Measurements from ENCODE around the gene CTH.
"Not testable (repeated sequence)": the region's sequence is repeated elsewhere in the genome, so short reads cannot be mapped to it uniquely, and the experiment has no call there.

CTH gene

GRCh38 chr1:70452164-70452939 is 41.3 kb downstream of the CTH start:
- DNase-seq (ENCODE audit: low read depth in 2 of 2, low spot score in 1 of 2), result not testable (repeated sequence)

- no peak for DNase-seq (ENCODE audit: low read depth in 2 of 2, low spot score in 1 of 2)
Measured at GRCh38 chr1:70455291-70455690, 44.2 kb downstream of the CTH start.

DNA sequence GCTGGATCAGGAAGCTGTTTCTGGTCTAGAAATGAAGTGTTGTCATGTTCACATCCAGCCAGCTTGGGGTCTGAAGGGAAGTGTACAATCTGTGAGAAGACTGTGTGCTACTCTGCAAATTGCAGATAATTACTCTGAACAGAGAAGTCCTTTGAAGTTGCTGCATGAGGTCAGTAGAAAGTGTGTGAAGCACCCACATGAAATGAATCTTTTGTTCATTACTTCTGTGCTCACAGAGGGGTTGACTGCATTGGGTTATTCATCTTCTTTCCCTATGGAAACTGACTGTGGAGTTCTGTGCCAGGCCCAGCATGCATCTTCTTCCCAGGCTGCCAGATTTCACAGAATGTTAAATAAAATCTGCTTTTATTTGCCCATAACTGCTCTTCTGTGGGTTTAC is 47.1 kb downstream of the CTH start:
- DNase-seq (ENCODE audit: low read depth in 2 of 2, low spot score in 1 of 2), result no peak

DNA sequence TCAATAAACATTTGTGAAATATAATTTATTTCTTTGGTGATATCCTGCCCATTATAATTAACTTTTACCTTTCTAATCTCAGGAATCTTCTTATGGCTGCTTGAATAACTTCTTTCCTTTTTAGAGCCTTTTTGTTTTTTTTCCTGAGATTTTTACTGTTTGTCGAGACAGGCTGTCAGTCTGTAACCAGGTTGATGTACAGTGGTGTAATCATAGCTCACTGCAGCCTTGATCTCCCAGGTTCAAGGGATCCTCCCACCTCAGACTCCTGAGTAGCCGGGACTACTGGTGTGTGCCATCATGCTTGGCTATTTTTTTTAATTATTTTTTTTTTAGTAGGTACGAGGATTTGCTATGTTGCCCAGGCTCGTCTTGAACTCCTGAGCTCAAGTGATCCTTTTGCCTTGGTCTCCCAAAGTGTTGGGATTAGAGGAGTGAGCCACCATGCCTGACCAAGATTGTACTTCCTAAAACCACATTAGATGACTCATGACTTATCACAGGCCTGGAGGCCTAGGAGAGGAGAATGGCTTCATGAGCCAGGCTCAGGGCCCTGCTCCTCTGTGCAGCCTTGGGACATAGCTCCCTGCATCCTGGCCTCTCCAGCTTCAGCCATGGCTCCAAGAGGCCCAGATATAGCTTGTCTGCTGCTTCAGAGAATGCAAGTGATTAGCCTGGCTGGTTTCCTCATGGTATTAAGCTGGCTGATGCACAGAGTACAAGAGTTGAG is 48.6 kb downstream of the CTH start:
- DNase-seq (ENCODE audit: low read depth in 2 of 2, low spot score in 1 of 2), result no peak

GRCh38 chr1:70460740-70461713 is 50.0 kb downstream of the CTH start:
- DNase-seq (ENCODE audit: low read depth in 2 of 2, low spot score in 1 of 2), result not testable (repeated sequence)

DNA sequence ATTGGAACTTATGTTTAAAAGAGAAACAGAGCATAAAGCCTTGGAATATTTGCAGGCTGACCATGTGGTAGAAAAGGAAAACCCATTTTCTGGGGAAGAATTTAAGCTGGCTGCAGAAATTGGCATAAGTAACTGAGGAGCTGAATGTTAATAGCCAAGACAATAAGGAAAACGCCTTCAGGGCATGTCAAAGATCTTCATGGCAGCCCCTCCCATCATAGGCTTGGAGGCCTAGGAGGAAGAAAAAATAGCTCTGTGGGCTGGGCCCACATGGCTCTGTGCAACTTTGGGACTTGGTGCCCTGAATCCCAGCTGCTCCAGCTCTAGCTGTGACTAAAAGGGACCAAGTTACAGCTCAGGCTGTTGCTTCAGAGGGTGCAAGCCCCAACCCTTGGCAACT is 51.5 kb downstream of the CTH start:
- no peak for DNase-seq (ENCODE audit: low read depth in 2 of 2, low spot score in 1 of 2)

DNA sequence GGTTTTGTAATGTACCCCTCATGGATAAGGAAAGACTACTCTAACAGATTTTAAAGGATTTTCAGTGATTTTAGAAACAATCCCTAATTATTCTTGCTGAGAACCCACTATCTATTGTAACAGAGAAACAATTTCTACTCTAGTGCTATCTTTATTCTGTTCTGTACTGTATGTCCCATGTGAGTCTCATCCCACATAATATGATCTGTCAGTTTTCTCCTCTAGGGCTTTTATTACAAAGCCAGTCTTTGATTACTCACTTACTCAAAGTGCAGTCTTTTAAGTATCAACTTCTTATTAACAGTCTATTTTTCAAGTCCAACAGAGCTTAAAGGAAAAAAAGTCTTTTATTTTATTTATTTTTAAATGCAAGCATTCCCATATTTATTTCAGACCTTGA is 54.8 kb downstream of the CTH start:
- DNase-seq (ENCODE audit: low read depth in 2 of 2, low spot score in 1 of 2), result no peak

- DNase-seq (ENCODE audit: low read depth in 2 of 2, low spot score in 1 of 2), result no peak
Measured at GRCh38 chr1:70467531-70467930, 56.5 kb downstream of the CTH start.

- DNase-seq (ENCODE audit: low read depth in 2 of 2, low spot score in 1 of 2), result no peak
Measured at GRCh38 chr1:70468180-70468579, 57.1 kb downstream of the CTH start.

DNA sequence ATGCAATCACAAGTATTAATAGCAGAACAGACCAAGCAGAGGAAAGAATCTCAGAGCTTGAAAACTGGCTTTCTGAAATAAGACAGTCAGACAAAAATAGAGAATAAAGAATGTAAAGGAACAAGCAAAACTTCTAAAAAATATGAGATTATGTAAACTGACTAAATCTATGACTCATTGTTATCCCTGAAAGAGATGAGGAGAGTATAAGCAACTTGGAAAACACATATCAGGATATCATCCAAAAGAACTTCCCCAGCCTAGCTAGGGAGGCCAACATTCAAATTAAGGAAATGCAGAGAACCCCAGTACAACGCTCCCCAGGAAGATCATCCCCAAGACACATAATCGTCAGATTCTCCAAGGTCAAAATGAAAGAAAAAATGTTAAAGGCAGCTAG is 58.1 kb downstream of the CTH start:
- not testable (repeated sequence) for DNase-seq (ENCODE audit: low read depth in 2 of 2, low spot score in 1 of 2)

- DNase-seq (ENCODE audit: low read depth in 2 of 2, low spot score in 1 of 2), result no peak
Measured at GRCh38 chr1:70475023-70475422, 64.0 kb downstream of the CTH start.

DNA sequence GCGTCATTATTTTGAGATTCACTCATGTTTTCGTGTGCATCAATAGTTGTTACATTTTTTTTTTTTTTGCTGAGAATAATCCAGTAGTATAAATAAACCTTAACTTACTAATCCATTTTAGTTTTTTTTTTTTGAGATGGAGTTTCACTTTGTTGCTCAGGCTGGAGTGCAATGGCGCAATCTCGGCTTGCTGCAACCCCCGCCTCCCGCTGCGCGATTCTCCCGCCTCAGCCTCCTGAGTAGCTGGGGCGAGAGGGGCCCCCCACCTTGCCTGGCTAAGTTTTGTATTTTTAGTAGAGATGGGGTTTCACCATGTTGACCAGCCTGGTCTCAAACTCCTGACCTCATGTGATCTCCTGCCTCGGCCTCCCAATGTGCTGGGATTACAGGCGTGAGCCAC is 66.0 kb downstream of the CTH start:
- DNase-seq (ENCODE audit: low read depth in 2 of 2, low spot score in 1 of 2), result no peak

- not testable (repeated sequence) for DNase-seq (ENCODE audit: low read depth in 2 of 2, low spot score in 1 of 2)
Measured at GRCh38 chr1:70477905-70478304, 66.8 kb downstream of the CTH start.

- no peak for DNase-seq (ENCODE audit: low read depth in 2 of 2, low spot score in 1 of 2)
Measured at GRCh38 chr1:70483342-70483741, 72.3 kb downstream of the CTH start.

- no peak for DNase-seq (ENCODE audit: low read depth in 2 of 2, low spot score in 1 of 2)
Measured at GRCh38 chr1:70485624-70486023, 74.6 kb downstream of the CTH start.

GRCh38 chr1:70486676-70487458 is 75.8 kb downstream of the CTH start:
- no peak for DNase-seq (ENCODE audit: low read depth in 2 of 2, low spot score in 1 of 2)

DNA sequence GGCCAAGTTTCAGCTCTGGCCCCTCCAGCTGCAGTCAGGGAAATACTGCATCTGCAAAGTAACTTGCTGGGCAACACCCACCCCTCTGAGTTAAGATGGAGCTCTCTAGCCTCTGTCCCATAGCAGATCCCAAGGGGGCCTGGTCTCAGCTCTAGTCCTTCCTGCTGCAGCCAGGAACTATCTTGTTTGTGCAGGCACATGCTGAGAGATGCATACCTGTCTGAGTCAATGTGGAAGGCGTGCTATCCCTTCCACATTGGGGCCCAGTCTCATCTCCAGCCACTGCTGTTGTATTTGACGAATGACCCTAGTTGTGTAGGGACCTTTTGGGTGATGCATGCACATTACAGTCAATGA is 76.4 kb downstream of the CTH start:
- no peak for DNase-seq (ENCODE audit: low read depth in 2 of 2, low spot score in 1 of 2)

GRCh38 chr1:70487910-70488665 is 77.0 kb downstream of the CTH start:
- DNase-seq (ENCODE audit: low read depth in 2 of 2, low spot score in 1 of 2), result no peak
